ENCODE results near the gene HECA.

Gene HECA

DNA sequence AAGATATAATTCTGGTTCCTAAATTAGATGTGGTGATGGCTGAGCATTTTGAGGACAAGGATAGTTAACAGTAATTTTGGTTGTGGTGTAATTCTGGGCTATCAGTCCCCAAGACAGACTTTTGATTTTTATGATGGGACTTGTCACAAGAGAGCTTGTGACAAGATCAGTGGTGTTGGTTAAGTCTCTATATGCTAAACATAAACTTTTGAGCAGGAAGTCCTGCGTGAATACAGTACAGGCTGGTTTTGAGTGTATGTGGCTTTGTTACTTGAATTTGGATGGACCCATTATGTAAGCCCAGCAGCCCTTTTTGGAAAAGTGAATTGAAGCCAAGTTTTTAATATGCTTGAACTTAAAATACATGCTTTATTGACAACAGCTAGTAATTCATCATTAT, 38.9 kb downstream of the HECA start:
- Histone ChIP-seq H3K4me3 (ENCODE audit: insufficient read length, low read depth) (no peak overlapping the region), H3K9me3 (ENCODE audit: insufficient read depth, low read length) (no peaks in the 10 kb centered on the region), H3K36me3 (ENCODE audit: insufficient read depth, insufficient read length, low read length) (peaks cover 10% of the 10 kb centered on the region), H3K27me3 (ENCODE audit: insufficient read depth, insufficient read length) (no peaks in the 10 kb centered on the region), H3K9ac (ENCODE audit: insufficient read length, low read depth) (no peak overlapping the region), H3K4me1 (ENCODE audit: insufficient read depth, insufficient read length) (no peaks in the 10 kb centered on the region)
- no peak for DNase-seq (ENCODE audit: low read depth, low spot score)
- no peak for TF ChIP-seq SUZ12 (IDR thresholded peaks at IDR 0.05; ENCODE audit: extremely low read depth, insufficient read depth, insufficient read length)
- TF ChIP-seq YY1 (IDR thresholded peaks at IDR 0.05; ENCODE audit: insufficient read depth, insufficient read length): no peak
- no peak for TF ChIP-seq ZNF274 (IDR thresholded peaks at IDR 0.05; ENCODE audit: low read depth, low read length)

- no peaks in the 10 kb centered on the region for H3K9me3 ChIP-seq (ENCODE audit: insufficient read depth, low read length)
- H3K27me3 ChIP-seq (ENCODE audit: insufficient read depth, insufficient read length): no peaks in the 10 kb centered on the region
- H3K4me3 ChIP-seq (ENCODE audit: insufficient read length, low read depth): no peak overlapping the region
- no peak for TF ChIP-seq YY1 (IDR thresholded peaks at IDR 0.05; ENCODE audit: insufficient read depth, insufficient read length)
- no peak for TF ChIP-seq SUZ12 (IDR thresholded peaks at IDR 0.05; ENCODE audit: extremely low read depth, insufficient read depth, insufficient read length)
- TF ChIP-seq ZNF274 (IDR thresholded peaks at IDR 0.05; ENCODE audit: low read depth, low read length): no peak
- no peak for DNase-seq (ENCODE audit: low read depth, low spot score)
- peaks cover 10% of the 10 kb centered on the region for H3K36me3 ChIP-seq (ENCODE audit: insufficient read depth, insufficient read length, low read length)
- H3K9ac ChIP-seq (ENCODE audit: insufficient read length, low read depth): no peak overlapping the region
- no peaks in the 10 kb centered on the region for H3K4me1 ChIP-seq (ENCODE audit: insufficient read depth, insufficient read length)
These were observed 40.1 kb downstream of the HECA start for GRCh38 chr6:139174961-139175360.

DNA sequence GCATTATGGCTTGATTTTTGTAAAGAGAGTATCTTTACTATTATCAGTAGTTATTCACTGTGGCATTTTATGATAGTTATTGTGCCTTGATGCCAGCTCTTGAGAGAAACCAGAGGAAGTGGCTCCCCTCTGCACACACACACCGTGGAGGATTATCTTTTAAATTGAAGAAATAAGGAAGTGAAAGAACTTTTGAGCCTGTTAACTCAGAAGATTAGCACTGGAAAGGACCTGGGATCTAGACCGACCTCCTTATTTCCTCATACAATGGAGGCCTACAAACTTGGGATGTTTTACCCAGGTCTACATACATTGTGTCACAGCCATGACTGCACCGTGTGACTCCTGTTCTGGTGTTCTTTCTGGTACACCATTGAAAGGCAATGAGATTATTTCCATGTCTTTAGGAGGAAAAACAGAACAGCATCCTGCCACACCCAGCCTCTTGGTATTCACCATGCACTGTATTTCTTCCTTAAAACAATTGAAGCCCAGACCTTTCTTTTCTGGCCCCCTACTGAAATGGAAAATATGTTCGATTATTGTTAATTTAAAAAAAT, 40.6 kb downstream of the HECA start:
- Histone ChIP-seq H3K4me3 (ENCODE audit: insufficient read length, low read depth) (no peak overlapping the region), H3K9me3 (ENCODE audit: insufficient read depth, low read length) (no peaks in the 10 kb centered on the region), H3K9ac (ENCODE audit: insufficient read length, low read depth) (no peak overlapping the region), H3K4me1 (ENCODE audit: insufficient read depth, insufficient read length) (no peaks in the 10 kb centered on the region), H3K27me3 (ENCODE audit: insufficient read depth, insufficient read length) (no peaks in the 10 kb centered on the region), H3K36me3 (ENCODE audit: insufficient read depth, insufficient read length, low read length) (peaks cover 10% of the 10 kb centered on the region)
- DNase-seq (ENCODE audit: low read depth, low spot score): no peak
- TF ChIP-seq ZNF274 (IDR thresholded peaks at IDR 0.05; ENCODE audit: low read depth, low read length) (no peak), YY1 (IDR thresholded peaks at IDR 0.05; ENCODE audit: insufficient read depth, insufficient read length) (no peak), SUZ12 (IDR thresholded peaks at IDR 0.05; ENCODE audit: extremely low read depth, insufficient read depth, insufficient read length) (no peak)

DNA sequence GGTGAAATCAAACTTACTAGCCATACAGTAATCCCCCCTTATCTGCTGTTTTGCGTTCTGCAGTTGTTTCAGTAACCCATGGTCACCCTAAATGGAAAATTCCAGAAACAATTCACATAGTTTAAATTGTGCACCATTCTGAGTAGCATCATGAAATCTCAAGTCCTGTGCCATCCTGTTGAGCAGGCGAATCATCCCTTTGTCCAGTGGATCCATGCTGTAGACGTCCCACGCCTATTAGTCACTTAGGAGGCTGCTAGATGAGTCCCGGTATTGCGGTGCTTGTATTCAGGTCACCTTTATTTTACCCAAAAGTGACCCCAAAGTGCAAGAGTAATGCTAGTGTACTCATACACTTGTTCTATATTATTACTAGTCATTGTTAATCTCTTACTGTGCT, 46.4 kb downstream of the HECA start:
- TF ChIP-seq YY1 (IDR thresholded peaks at IDR 0.05; ENCODE audit: insufficient read depth, insufficient read length) (no peak), SUZ12 (IDR thresholded peaks at IDR 0.05; ENCODE audit: extremely low read depth, insufficient read depth, insufficient read length) (no peak), ZNF274 (IDR thresholded peaks at IDR 0.05; ENCODE audit: low read depth, low read length) (no peak)
- Histone ChIP-seq H3K9ac (ENCODE audit: insufficient read length, low read depth) (no peak overlapping the region), H3K4me3 (ENCODE audit: insufficient read length, low read depth) (no peak overlapping the region), H3K36me3 (ENCODE audit: insufficient read depth, insufficient read length, low read length) (peaks cover 7% of the 10 kb centered on the region), H3K4me1 (ENCODE audit: insufficient read depth, insufficient read length) (no peaks in the 10 kb centered on the region), H3K9me3 (ENCODE audit: insufficient read depth, low read length) (no peaks in the 10 kb centered on the region), H3K27me3 (ENCODE audit: insufficient read depth, insufficient read length) (no peaks in the 10 kb centered on the region)
- DNase-seq (ENCODE audit: low read depth, low spot score): no peak

DNA sequence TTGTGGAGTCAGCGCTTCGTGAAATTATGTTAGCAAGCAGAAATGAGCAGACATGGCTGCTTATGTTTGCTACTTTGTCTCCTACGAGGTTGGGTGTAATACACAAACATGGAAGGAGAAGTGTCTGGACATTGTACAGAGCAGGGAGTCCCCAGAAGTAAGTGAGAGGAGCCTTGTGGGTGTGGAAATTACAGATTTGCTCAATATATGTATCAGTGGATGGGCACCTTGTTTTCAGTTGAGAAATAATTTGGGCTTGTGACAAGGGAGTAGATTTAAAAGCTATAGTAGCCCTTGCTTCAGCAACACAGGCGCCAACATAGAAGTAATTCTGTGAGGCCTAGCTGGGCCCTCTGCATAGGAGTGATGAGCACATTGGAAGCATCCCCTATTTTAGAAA, 49.2 kb downstream of the HECA start:
- Histone ChIP-seq H3K4me1 (ENCODE audit: insufficient read depth, insufficient read length) (no peaks in the 10 kb centered on the region), H3K4me3 (ENCODE audit: insufficient read length, low read depth) (no peak overlapping the region), H3K9ac (ENCODE audit: insufficient read length, low read depth) (no peak overlapping the region), H3K9me3 (ENCODE audit: insufficient read depth, low read length) (no peaks in the 10 kb centered on the region), H3K36me3 (ENCODE audit: insufficient read depth, insufficient read length, low read length) (no peaks in the 10 kb centered on the region), H3K27me3 (ENCODE audit: insufficient read depth, insufficient read length) (no peaks in the 10 kb centered on the region)
- no peak for TF ChIP-seq YY1 (IDR thresholded peaks at IDR 0.05; ENCODE audit: insufficient read depth, insufficient read length)
- no peak for TF ChIP-seq SUZ12 (IDR thresholded peaks at IDR 0.05; ENCODE audit: extremely low read depth, insufficient read depth, insufficient read length)
- no peak for DNase-seq (ENCODE audit: low read depth, low spot score)

DNA sequence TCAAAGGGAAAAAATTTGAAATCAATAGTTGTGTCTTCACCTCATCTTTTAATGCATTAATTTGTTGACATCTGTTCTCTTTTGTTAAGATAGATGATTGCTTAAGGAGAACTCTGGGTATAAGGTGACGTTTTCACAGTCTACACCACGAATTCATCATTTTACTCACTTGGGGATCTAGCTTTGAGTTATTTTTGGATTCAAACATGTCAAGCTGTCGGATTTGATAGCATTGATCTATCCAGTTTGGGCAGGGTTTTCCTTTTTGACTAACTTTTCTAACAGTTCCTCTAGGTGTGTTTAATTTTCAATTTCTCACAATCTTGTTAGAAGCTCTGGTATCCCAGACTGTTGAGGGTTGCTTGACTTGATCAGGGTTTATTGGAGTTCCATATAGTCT, 49.6 kb downstream of the HECA start:
- H3K4me1 ChIP-seq (ENCODE audit: insufficient read depth, insufficient read length): no peaks in the 10 kb centered on the region
- no peak overlapping the region for H3K9ac ChIP-seq (ENCODE audit: insufficient read length, low read depth)
- DNase-seq (ENCODE audit: low read depth, low spot score): no peak
- no peaks in the 10 kb centered on the region for H3K36me3 ChIP-seq (ENCODE audit: insufficient read depth, insufficient read length, low read length)
- no peaks in the 10 kb centered on the region for H3K27me3 ChIP-seq (ENCODE audit: insufficient read depth, insufficient read length)
- TF ChIP-seq SUZ12 (IDR thresholded peaks at IDR 0.05; ENCODE audit: extremely low read depth, insufficient read depth, insufficient read length) (no peak), YY1 (IDR thresholded peaks at IDR 0.05; ENCODE audit: insufficient read depth, insufficient read length) (no peak), ZNF274 (IDR thresholded peaks at IDR 0.05; ENCODE audit: low read depth, low read length) (no peak)
- H3K4me3 ChIP-seq (ENCODE audit: insufficient read length, low read depth): no peak overlapping the region
- H3K9me3 ChIP-seq (ENCODE audit: insufficient read depth, low read length): no peaks in the 10 kb centered on the region

- Histone ChIP-seq H3K9ac (ENCODE audit: insufficient read length, low read depth) (no peak overlapping the region), H3K36me3 (ENCODE audit: insufficient read depth, insufficient read length, low read length) (no peaks in the 10 kb centered on the region), H3K9me3 (ENCODE audit: insufficient read depth, low read length) (no peaks in the 10 kb centered on the region), H3K4me1 (ENCODE audit: insufficient read depth, insufficient read length) (no peaks in the 10 kb centered on the region), H3K4me3 (ENCODE audit: insufficient read length, low read depth) (no peak overlapping the region), H3K27me3 (ENCODE audit: insufficient read depth, insufficient read length) (no peaks in the 10 kb centered on the region)
- TF ChIP-seq SUZ12 (IDR thresholded peaks at IDR 0.05; ENCODE audit: extremely low read depth, insufficient read depth, insufficient read length) (no peak), ZNF274 (IDR thresholded peaks at IDR 0.05; ENCODE audit: low read depth, low read length) (no peak), YY1 (IDR thresholded peaks at IDR 0.05; ENCODE audit: insufficient read depth, insufficient read length) (no peak)
- no peak for DNase-seq (ENCODE audit: low read depth, low spot score)
These were observed 51.4 kb downstream of the HECA start for GRCh38 chr6:139186242-139186641.

Measured in NT2/D1 (cell line).